ENCODE measurements around the gene OR8A1.
A peak's percentile ranks its signal among the peaks of the same experiment; 100 is the strongest.
"Not testable (repeated sequence)": the region's sequence is repeated elsewhere in the genome, so short reads cannot be mapped to it uniquely, and the experiment has no call there.

OR8A1 gene

GRCh38 chr11:124597626-124598025, 27.8 kb downstream of the OR8A1 start:
- DNase-seq: no peak

- peak in 1 of 3 experiments; percentile 61 for DNase-seq
These were observed 31.0 kb downstream of the OR8A1 start for GRCh38 chr11:124600621-124601320.

- DNase-seq: no peak
These were observed 32.4 kb downstream of the OR8A1 start for GRCh38 chr11:124602193-124602592.

GRCh38 chr11:124602723-124603122, 32.9 kb downstream of the OR8A1 start:
- not testable (repeated sequence) for DNase-seq

GRCh38 chr11:124605719-124606118, 35.9 kb downstream of the OR8A1 start:
- no peak for DNase-seq

- DNase-seq: peak in 1 of 3 experiments; percentile 62
These were observed 38.4 kb downstream of the OR8A1 start for GRCh38 chr11:124608147-124608546.

- no peak for DNase-seq
These were observed 40.5 kb downstream of the OR8A1 start for GRCh38 chr11:124610295-124610694.

GRCh38 chr11:124611064-124611463, 41.3 kb downstream of the OR8A1 start, which contains the start of gene PANX3:
Gene PANX3 (plus strand): TSS chr11:124611428. CDS start chr11:124611557, 129 bp downstream.
- no peak for DNase-seq

GRCh38 chr11:124612045-124612444, 42.2 kb downstream of the OR8A1 start:
- peak in 1 of 3 experiments; percentile 57 for DNase-seq

GRCh38 chr11:124612567-124613246, 42.9 kb downstream of the OR8A1 start:
- DNase-seq: no peak

- DNase-seq: no peak
These were observed 49.1 kb downstream of the OR8A1 start for GRCh38 chr11:124618863-124619262.
